HL-60 (cell line): ENCODE measurements around the gene PRKAR1B.

Experiments used
- DNase-seq, 2 experiments: peaks; one replicate each; pipeline ENCODE4 v3.0.0-alpha.2; 2010 to 2020; ENCODE audit warnings: low read depth in 1 of 2, low spot score in 1 of 2
- H3K27ac ChIP-seq: fragments of 250-450 bp; sonication (Bioruptor Pico); replicated peaks from 2 replicates; pipeline ENCODE4 v1.5.1; 2020; ENCODE audit warnings: mild to moderate bottlenecking, moderate library complexity
- H3K27me3 ChIP-seq: fragments of 250-450 bp; sonication (Bioruptor Pico); 2 replicates; pipeline ENCODE4 v1.5.1; 2021; ENCODE audit warnings: mild to moderate bottlenecking, moderate library complexity; ENCODE audit not compliant: insufficient read depth, poor library complexity, severe bottlenecking
- H3K4me3 ChIP-seq: replicated peaks from 2 replicates; pipeline ENCODE4 v1.5.1; 2011; ENCODE audit warnings: mild to moderate bottlenecking, control low read depth, low read length; ENCODE audit not compliant: insufficient read depth
- CTCF ChIP-seq: IDR thresholded peaks from one replicate; pipeline ENCODE4 v1.5.1; 2011; ENCODE audit warnings: low read length, control low read depth, inconsistent platforms; ENCODE audit not compliant: insufficient read depth
- GABPA ChIP-seq: IDR thresholded peaks from 2 replicates; pipeline ENCODE4 v1.6.1; 2012; ENCODE audit warnings: low read depth
- POLR2AphosphoS5 ChIP-seq: IDR thresholded peaks from 2 replicates; pipeline ENCODE4 v1.6.1; 2012; ENCODE audit warnings: low read depth
- REST ChIP-seq: IDR thresholded peaks from 2 replicates; pipeline ENCODE4 v1.6.1; 2012; ENCODE audit warnings: low read depth; ENCODE audit not compliant: insufficient replicate concordance
- SPI1 ChIP-seq: IDR thresholded peaks from 2 replicates; pipeline ENCODE4 v1.6.1; 2012; ENCODE audit warnings: low read depth, mild to moderate bottlenecking, borderline replicate concordance

PRKAR1B gene

GRCh38 chr7:759569-759968 lies 32.5 kb upstream of the PRKAR1B start:
- no peak for DNase-seq
- TF ChIP-seq REST (no peak), GABPA (no peak), POLR2AphosphoS5 (no peak), SPI1 (no peak), CTCF (no peak)
- no peak overlapping the region for H3K4me3 ChIP-seq
- no peak overlapping the region for H3K27ac ChIP-seq
- H3K27me3 ChIP-seq = no peaks in the 10 kb centered on the region

GRCh38 chr7:757741-758163 lies 30.7 kb upstream of the PRKAR1B start:
- TF ChIP-seq CTCF (no peak), GABPA (no peak), REST (no peak), SPI1 (no peak), POLR2AphosphoS5 (no peak)
- no peak overlapping the region for H3K4me3 ChIP-seq
- no peak for DNase-seq
- H3K27me3 ChIP-seq = no peaks in the 10 kb centered on the region
- no peak overlapping the region for H3K27ac ChIP-seq

- TF ChIP-seq SPI1 (no peak), POLR2AphosphoS5 (no peak), REST (no peak), CTCF (no peak), GABPA (no peak)
- H3K27me3 ChIP-seq = no peaks in the 10 kb centered on the region
- no peak overlapping the region for H3K27ac ChIP-seq
- DNase-seq = no peak
- H3K4me3 ChIP-seq = no peak overlapping the region
These were observed 30.0 kb upstream of the PRKAR1B start for GRCh38 chr7:756928-757560.
